ENCODE data around the gene AIFM2.
"Not testable (repeated sequence)": the region's sequence is repeated elsewhere in the genome, so short reads cannot be mapped to it uniquely, and the experiment has no call there.

Gene AIFM2

DNA sequence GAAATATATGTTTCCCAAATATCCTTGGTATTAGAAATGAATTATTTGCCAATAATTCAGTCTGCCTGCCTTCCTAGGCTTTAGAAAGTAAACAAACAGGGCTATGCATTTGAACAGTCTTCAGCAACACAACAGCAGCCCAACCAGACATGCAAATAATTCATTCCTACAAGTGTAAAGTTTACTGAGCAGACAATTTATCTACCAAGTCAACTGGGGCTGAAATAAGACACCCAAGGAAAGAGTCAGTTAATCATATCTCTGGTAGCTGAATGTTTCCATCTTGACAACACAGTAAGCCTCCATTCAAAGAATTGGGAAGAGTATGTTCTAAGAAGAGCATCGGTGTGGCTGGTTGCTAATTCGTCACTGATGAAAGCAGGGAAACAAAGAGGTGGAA lies 38.4 kb downstream of the AIFM2 start:
- no peak for DNase-seq (ENCODE audit: low read depth in 2 of 2)

DNA sequence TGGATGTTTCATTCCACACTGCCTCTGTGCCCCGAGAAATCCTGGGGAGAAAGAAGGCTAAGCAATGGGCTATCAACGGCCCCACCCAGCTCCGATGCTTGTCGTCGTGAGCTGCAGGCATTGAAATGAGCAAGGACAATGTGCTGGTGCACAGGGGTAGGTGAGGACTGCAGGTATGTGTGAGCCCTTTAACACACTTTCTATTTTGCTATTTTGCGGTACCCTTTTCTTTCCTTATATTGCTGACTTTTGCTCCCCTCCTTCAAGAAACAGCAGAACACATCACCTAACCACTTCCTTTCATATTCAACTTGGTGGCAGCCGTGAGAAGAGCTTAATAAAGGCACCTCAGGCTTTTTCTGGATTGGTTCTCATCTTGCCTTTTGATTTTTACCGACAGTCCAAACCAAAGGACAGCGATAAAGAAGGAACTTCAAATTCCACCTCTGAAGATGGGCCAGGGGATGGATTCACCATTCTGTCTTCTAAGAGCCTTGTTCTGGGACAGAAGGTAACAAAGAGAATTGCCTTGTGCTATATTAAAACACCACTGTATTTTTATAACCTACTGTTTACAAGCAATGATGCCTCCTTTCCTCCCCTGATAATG lies 39.2 kb downstream of the AIFM2 start:
- DNase-seq (ENCODE audit: low read depth in 2 of 2) = no peak

DNA sequence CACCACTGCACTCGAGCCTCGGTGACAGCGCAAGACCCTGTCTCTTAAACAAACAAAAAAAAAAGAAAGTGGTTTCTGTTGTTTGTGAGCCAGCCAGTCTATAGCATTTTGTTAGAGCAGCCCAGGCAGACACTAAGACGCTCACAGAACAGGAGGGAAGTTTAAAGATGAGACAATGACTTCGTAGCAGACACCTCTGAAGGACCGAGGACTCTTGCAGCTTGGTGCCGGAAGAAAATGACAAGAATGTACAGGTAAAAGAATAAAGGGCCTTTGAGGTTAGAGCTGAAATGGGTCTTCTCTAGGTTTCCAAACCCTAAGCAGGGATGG lies 40.3 kb downstream of the AIFM2 start:
- DNase-seq (ENCODE audit: low read depth in 2 of 2) = no peak

DNA sequence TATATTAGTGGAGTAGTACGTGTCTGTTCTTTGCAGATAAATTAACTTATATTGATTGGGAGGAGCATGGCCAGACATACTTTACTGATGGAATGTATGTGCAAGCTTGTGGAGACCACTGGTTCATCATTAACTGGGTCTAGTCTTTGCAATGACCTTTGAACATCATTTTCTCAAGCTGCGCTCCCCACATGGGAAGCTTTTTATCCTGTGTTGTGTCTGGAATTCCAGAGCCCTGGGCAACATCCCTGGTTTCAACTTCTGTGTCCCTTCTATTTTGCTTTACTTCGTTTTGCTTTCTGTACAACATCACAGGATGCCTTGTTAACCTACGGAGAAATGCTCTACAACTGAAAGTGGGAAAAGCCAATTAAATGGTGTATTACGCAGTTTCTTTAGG lies 41.7 kb downstream of the AIFM2 start:
- no peak for DNase-seq (ENCODE audit: low read depth in 2 of 2)

DNA sequence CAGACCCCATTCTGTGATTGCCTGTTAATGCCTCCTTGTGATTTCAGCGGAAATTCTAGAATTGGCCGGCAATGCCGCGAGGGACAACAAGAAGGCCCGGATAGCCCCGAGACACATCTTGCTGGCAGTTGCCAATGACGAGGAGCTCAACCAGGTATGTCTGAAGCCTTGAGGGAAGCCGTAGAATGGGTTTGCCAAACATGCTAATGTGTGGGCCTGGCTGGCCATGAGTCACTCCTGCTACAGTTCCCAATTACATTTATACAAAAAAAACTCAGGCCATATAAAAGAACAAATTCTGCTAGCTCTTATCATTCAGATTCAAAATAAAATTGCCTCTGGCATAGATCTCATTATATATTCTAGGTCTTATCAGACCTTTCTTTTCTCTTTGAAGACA lies 42.6 kb downstream of the AIFM2 start:
- DNase-seq (ENCODE audit: low read depth in 2 of 2) = no peak

DNA sequence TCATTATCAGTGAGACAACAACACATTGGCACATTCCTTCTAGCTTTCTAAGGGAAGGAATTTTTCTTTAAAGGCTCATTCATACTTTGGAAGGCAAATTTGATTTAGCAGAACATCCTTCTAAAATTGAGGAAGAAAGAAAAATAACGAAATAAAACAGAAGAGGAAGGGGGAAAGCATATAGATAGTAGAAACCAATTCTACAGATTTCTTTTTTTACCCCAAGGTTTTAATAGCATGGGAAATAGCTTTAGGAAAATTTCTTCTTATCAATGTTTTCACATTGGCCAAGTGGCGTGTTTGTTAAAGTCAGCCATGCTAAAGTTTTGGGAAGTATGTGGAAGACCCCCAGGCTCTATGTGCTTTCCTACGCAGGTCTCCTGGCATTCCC lies 44.3 kb downstream of the AIFM2 start:
- DNase-seq (ENCODE audit: low read depth in 2 of 2) = no peak

DNA sequence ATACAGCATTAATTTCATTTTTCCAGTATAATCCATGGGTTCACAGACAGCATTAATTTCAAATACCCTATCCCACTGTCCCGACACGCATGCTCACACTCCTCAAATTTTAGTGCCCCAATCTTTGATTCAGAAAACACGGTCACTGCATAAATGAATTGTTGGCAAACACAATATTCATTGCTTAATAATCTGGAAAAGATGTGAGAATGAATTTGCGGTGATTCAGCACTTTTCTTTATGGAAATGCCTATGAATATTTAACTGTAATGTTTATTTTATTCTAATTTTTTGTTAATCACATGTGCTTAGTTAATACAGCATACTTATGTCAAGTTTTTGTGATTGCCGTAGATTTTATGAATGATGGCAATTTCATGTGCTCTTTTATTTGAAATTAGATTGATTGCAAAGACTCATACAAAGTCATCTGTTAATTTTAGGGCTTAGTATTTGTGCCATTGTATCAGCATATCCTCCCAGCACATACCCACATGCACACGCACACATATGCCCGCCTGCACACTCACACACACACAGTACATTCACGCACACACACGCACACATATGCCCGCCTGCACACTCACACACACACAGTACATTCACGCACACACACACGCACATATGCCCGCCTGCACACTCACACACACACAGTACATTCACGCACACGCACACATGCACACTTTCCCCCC lies 44.9 kb downstream of the AIFM2 start:
- DNase-seq (ENCODE audit: low read depth in 2 of 2) = no peak

DNA sequence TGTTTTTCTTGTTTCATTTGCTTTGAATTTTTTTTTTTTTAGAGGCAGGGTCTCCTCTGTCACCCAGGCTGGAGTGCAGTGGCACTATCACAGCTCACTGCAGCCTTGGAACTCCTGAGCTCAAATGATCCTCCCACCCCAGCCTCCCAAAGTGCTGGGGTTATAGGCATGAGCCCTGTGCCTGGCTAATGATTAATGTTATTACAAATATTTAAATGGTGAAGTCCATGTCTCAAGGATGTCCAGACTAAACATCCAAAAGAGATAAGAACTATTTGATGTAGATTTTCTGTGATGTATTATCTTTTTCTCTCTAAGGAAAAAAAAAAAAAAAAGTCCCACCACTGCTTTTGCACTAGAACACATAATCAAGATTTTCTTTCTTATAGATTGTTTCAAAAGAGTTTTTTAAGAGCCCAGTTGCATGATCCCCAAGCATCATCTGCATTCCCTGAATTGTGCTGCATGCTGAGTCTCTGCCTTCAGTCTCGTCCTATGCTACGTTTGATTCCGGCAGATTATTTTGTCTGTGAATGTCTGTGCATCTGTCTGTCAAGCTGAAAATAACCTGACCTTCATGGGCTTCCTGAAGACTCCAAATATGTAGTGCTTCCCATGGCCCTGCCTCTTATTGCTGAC lies 46.5 kb downstream of the AIFM2 start:
- no peak for DNase-seq (ENCODE audit: low read depth in 2 of 2)

DNA sequence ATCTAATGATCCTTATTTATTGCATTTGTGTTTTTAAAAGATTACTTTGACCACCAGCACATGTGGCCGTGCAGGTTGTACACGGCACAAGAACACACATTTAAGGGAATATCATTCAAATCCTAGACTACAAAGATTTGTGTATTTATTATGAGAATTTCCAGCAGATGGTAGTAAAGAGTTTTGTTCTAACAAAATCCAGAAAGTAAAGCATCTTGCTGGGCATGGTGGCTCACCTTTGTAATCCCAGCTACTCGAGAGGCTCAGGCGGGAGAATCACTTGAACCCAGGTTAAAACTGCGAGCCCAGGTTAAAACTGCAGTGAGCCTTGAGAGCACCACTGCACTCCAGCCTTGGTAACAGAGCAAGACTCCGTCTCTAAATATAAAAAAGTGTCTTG lies 48.4 kb downstream of the AIFM2 start:
- no peak for DNase-seq (ENCODE audit: low read depth in 2 of 2)

DNA sequence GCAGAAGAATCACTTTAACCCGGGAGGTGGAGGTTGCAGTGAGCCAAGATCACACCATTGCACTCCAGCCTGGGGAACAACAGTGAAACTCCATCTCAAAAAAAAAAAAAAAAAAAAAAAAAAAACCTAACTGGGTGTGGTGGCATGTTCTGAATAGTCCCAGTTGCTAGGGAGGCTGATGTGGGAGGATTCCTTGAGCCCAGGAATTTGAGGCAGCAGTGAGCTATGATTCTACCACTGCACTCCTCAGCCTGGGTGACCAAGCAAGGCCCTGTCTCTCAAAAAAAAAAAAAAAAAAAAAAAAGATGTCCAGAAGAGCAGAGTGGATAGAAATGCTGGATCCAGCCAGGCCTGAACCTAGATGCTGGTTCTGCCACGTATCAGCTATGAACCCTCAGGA lies 51.8 kb downstream of the AIFM2 start:
- DNase-seq (ENCODE audit: low read depth in 2 of 2) = not testable (repeated sequence)

DNA sequence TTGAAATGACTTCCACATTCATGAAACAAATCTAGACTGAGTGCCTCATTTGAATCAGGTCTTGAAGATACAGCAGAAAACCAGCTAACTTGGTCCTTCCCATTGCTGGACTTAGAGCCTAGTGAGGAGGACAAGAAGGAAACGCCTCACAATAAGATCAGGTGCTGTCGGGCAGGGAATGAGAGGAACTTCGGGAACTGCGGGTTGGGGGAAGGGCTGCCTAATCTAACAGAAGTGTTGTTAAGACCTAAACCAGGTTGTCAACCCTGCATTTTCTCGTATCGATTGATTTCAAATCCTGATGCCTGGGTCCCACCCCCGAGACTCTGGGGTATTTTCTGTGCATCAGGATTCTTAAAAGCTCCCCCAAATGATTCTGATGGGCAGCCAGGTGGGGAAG lies 53.7 kb downstream of the AIFM2 start:
- DNase-seq (ENCODE audit: low read depth in 2 of 2) = no peak

DNA sequence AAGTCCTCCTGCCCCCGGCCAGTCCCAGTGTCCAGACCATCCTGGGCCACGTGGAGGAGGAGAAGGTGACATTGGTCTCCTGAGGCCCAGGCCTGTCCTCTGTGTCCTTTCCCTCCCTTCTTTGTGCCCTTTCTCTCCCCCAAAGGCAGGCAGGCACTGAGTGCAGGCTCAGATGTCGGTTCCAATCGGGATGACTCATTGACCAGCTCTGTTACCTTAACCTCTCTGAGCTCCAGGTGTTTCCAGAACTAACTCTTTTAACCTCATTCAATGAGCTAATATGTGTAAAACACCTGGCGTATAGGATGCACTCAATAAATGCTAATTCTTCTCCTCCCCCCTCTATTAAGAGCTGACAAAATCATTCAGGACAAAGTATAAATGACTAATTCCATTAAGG lies 54.3 kb downstream of the AIFM2 start:
- DNase-seq (ENCODE audit: low read depth in 2 of 2) = no peak

DNA sequence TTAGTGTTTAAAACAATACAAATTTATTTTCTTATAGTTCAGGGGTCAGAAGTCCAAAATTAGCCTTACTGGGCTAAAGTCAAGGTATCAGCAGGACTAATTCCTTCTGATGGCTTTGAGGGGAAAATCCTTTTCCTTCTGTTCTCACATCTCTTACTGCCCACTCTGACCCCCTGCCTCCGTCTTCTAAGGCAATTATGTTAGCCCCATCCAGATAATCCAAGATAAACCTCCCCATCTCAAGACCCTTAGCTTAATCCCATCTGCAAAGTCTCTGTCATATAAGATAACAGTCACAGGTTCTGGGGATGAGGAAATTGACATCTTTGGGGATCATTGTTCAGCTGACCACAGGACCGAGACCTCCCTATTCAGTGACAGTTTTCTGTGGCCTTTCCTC lies 57.7 kb downstream of the AIFM2 start:
- no peak for DNase-seq (ENCODE audit: low read depth in 2 of 2)

DNA sequence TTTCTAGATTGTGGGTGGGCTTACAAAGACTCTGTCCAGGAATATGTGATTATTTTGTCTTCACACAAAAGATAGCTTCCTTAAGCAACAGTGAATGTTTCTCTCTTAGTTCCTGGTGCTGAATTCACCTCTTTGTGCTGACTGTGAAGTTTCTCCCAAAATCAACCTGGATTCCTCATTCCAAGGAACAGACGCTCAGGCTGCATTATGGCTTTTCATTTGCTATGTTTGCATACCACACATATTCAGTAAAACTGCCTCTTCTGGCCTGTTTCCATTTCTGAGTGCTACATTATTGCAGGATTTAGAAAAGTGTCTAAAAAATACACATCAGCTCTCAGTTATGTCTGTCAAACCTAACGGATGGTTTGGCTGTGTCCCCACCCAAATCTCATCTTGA lies 58.5 kb downstream of the AIFM2 start:
- no peak for DNase-seq (ENCODE audit: low read depth in 2 of 2)

DNA sequence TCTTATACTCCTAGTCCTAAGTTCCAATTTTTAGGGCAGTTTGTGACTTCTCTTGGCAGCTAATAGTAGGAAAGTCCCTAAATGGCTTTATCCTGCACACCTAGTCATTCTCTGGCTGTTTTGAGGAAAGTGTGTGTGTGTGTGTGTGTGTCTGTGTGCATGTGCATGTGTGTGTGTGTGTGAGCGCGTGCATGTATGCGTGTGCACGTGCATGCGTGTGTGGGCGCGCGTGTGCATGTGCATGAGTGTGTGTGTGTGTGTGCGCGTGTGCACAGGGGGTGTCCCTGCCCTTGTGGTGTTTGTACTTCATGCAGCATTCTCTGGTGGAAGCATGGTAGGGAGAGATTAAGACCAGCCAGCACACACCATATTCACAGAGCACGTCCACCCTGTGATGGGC lies 61.8 kb downstream of the AIFM2 start:
- no peak for DNase-seq (ENCODE audit: low read depth in 2 of 2)

DNA sequence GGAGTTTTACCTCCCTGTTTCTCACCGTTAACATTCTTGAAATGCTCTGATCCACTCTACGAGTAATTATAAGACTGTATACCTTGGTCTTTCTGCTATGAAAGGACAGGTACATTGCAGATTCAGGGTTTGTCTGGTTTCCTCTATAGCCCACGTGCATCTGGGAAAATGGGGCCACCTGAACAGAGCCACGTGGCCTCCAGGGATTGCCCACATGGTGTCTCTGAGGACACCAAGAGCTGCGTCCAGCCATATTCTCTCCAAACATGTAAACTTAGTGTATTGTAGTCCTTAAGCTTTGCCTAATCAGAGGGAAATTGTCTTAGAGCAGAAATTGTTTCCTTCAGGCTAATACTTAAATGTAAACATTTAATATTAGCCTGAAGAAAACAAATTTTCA lies 63.3 kb downstream of the AIFM2 start:
- DNase-seq (ENCODE audit: low read depth in 2 of 2) = no peak

DNA sequence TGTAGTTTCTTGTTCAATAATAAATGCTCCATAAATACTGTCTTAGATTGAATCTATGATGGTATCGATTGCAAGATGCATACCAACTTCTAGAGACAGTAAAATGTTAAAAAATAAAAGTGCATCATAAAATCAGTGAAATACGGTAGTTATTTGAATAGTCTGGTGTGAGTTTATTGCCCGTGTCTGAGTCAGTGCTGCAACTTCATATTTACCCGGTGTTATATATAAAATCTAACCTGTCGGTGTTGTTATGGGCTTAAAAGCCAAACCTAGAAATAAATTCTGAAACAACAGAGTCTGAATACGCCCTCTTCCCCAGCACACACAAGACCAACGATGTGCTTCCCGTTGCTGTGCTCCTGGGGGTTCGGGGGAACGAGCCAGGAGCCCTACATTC lies 63.7 kb downstream of the AIFM2 start:
- DNase-seq (ENCODE audit: low read depth in 2 of 2) = no peak

DNA sequence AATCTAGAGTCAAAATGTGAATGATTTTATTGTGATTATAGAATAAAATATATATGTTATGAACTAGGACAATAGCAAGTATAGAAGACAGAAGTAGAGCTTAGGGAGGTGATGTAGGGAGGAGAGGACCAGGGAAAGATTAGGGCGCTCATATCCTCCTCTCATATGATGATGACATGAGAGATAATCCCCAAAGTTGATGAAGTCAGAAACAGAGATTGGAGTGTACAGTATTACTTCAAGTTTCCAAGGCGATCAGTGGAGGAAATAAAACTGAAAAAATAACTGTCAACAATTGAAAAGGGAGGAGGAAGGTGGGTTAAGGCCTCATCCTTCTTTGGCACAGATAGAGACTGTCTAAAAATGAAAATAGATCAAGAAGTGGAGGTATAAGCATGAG lies 65.0 kb downstream of the AIFM2 start:
- no peak for DNase-seq (ENCODE audit: low read depth in 2 of 2)

DNA sequence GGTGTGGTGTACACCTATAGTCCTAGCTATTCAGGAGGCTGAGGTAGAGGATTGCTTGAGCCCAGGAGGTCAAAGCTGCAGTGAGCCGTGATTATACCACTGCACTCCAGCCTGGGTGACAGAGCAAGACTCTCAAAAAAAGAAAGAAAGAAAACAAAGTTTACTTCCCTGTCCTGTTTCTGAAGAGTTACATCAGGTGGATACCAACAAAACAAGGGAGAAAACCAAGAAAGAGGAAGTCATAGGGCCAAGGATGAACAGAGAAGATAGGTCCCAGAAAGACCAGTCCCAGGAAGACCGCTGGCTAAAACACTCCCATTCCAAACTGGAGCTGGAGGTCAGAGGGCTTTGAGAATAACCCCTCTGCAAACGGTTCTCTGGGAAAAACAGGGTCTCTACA lies 66.4 kb downstream of the AIFM2 start:
- no peak for DNase-seq (ENCODE audit: low read depth in 2 of 2)

DNA sequence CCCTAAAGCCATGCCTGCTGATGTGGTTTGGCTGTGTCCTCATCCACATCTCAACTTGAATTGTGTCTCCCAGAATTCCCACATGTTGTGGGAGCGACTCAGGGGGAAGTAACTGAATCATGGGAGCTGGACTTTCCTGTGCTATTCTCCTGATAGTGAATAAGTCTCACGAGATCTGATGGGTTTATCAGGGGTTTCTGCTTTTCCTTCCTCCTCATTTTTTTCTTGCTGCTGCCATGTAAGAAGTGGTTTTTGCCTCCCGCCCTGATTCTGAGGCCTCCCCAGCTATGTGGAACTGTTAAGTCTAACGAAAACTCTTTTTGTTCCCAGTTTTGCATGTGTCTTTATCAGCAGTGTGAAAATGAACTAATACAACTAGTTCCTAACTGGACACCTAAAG lies 68.1 kb downstream of the AIFM2 start:
- no peak for DNase-seq (ENCODE audit: low read depth in 2 of 2)

DNA sequence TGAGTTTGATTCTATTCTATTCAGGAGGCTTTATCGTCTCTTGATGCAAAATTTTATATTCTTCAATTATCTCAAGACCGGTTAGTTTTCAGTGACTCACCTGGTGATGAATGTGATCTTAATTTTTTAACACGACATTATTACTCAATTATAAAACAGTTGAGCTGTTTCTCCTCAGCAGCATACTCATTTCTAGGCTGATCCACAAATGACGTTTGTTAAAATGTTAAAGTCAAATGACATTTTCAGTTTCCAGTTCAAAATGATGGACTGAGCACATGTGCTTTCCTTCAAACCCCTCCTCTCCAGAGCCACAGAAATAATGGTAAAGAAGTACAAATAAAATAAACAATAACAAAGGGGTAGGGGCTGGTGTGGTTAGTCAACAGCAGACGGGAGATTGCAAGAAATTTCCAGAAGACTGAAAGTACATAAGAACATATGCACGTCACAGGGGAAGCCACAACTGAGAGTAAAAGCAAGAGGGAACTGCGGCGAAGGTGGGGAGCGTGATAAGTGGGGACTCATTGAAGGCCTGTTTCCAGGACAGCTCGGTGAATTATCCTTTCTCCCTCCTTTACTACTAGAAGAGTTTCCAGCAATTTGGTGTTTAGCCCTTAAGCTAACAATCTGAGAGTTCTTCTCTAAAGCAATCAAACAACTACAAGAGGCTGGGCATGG lies 69.1 kb downstream of the AIFM2 start:
- DNase-seq (ENCODE audit: low read depth in 2 of 2) = no peak
